ENCODE measurements around the gene DENND1A. TPM values are rescaled to one million over a fixed set of nuclear protein-coding genes. Genes with fewer than 3 reads are reported as not detected.

DENND1A gene
- total RNA-seq, 3 donors from 2014 or later = 18.4 to 21.3 (median 20.1) TPM

- no peaks in the 10 kb centered on the region for H3K27me3 ChIP-seq
- H3K4me3 ChIP-seq = no peak overlapping the region
- H3K36me3 ChIP-seq = no peaks in the 10 kb centered on the region
- TF ChIP-seq POLR2AphosphoS5 (IDR thresholded peaks at IDR 0.05) (no peak), POLR2A (IDR thresholded peaks at IDR 0.05) (no peak)
- no peaks in the 10 kb centered on the region for H3K4me1 ChIP-seq
- peaks cover 0 to 17% of the 10 kb centered on the region in 2 donors for H3K9me3 ChIP-seq
- no peak overlapping the region for H3K27ac ChIP-seq
- no peak for DNase-seq (ENCODE audit: low spot score in 2 of 2)
- intact Hi-C loops (cut with DNase I; ENCODE audit: low total_unique reads) = no loop called here
These were observed 260.6 kb downstream of the DENND1A start for GRCh38 chr9:123669346-123669745.

- H3K4me1 ChIP-seq = no peaks in the 10 kb centered on the region
- H3K27me3 ChIP-seq = no peaks in the 10 kb centered on the region
- TF ChIP-seq POLR2AphosphoS5 (IDR thresholded peaks at IDR 0.05) (no peak), CTCF (IDR thresholded peaks at IDR 0.05) (no peak), POLR2A (IDR thresholded peaks at IDR 0.05) (no peak)
- H3K9me3 ChIP-seq = peaks cover 8 to 9% of the 10 kb centered on the region in 2 donors
- no peak overlapping the region for H3K4me3 ChIP-seq
- intact Hi-C loops (cut with DNase I; ENCODE audit: low total_unique reads) = no loop called here
- no peak overlapping the region for H3K27ac ChIP-seq
- no peaks in the 10 kb centered on the region for H3K36me3 ChIP-seq
- DNase-seq (ENCODE audit: low spot score in 2 of 2) = no peak
These were observed 266.4 kb downstream of the DENND1A start for GRCh38 chr9:123663529-123663928.

- Histone ChIP-seq H3K27me3 (no peaks in the 10 kb centered on the region), H3K4me1 (no peaks in the 10 kb centered on the region), H3K27ac (no peak overlapping the region), H3K9me3 (peaks cover 8 to 9% of the 10 kb centered on the region in 2 donors), H3K4me3 (no peak overlapping the region), H3K36me3 (no peaks in the 10 kb centered on the region)
- no peak for DNase-seq (ENCODE audit: low spot score in 2 of 2)
- TF ChIP-seq POLR2A (IDR thresholded peaks at IDR 0.05) (no peak), CTCF (IDR thresholded peaks at IDR 0.05) (no peak), POLR2AphosphoS5 (IDR thresholded peaks at IDR 0.05) (no peak)
- intact Hi-C loops (cut with DNase I; ENCODE audit: low total_unique reads) = no loop called here
These were observed 267.7 kb downstream of the DENND1A start for GRCh38 chr9:123662057-123662776.

GRCh38 chr9:123660691-123661466, 269.0 kb downstream of the DENND1A start:
- peaks cover 8 to 9% of the 10 kb centered on the region in 2 donors for H3K9me3 ChIP-seq
- H3K4me1 ChIP-seq = no peaks in the 10 kb centered on the region
- intact Hi-C loops (cut with DNase I; ENCODE audit: low total_unique reads) = no loop called here
- H3K4me3 ChIP-seq = no peak overlapping the region
- no peaks in the 10 kb centered on the region for H3K36me3 ChIP-seq
- H3K27me3 ChIP-seq = no peaks in the 10 kb centered on the region
- H3K27ac ChIP-seq = no peak overlapping the region
- no peak for DNase-seq (ENCODE audit: low spot score in 2 of 2)
- no peak for TF ChIP-seq POLR2AphosphoS5 (IDR thresholded peaks at IDR 0.05)
- TF ChIP-seq CTCF (IDR thresholded peaks at IDR 0.05) = no peak
- no peak for TF ChIP-seq POLR2A (IDR thresholded peaks at IDR 0.05)

- Histone ChIP-seq H3K27ac (no peak overlapping the region), H3K36me3 (no peaks in the 10 kb centered on the region), H3K9me3 (peaks cover 0 to 8% of the 10 kb centered on the region in 2 donors), H3K4me3 (no peak overlapping the region), H3K4me1 (no peaks in the 10 kb centered on the region), H3K27me3 (no peaks in the 10 kb centered on the region)
- intact Hi-C loops (cut with DNase I; ENCODE audit: low total_unique reads) = no loop called here
- DNase-seq (ENCODE audit: low spot score in 2 of 2) = no peak
- TF ChIP-seq POLR2AphosphoS5 (IDR thresholded peaks at IDR 0.05) = no peak
- TF ChIP-seq CTCF (IDR thresholded peaks at IDR 0.05) = no peak
- TF ChIP-seq POLR2A (IDR thresholded peaks at IDR 0.05) = no peak
These were observed 270.6 kb downstream of the DENND1A start for GRCh38 chr9:123659358-123659757.
